Measurements from ENCODE around the gene USH1G.

Gene USH1G

DNA sequence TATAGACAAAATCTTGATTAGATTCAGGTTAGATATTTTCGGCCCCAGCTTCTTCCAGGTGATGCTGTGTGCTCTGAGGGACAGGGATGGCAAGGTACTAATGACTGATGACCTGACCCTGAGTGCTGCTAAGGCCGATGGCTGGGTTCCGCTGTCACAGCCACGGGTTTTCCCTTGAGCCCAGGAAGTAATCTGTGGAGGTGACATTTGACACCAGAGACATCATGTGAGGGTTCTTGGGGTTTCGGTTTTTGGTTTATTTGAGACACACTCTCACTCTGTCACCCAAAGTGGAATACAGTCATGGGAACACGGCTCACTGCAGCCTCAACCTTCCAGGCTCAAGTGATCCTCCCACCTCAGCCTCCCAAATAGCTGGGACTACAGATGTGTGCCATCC lies 22.5 kb upstream of the USH1G start:
- Histone ChIP-seq H3K4me1 (ENCODE audit: low read length) (peaks cover 19% of the 10 kb centered on the region), H3K27ac (ENCODE audit: low read length) (peak overlapping the region; percentile 57), H3K36me3 (replicated peaks; ENCODE audit: low read depth, low read length) (no peaks in the 10 kb centered on the region), H3K27me3 (ENCODE audit: low read depth, low read length) (no peaks in the 10 kb centered on the region), H4K20me1 (ENCODE audit: insufficient read depth, low read length) (no peaks in the 10 kb centered on the region), H3K79me2 (ENCODE audit: low read length) (no peaks in the 10 kb centered on the region), H3K9ac (ENCODE audit: low read length) (peak overlapping the region; percentile 44; the same call in 1 of the 2 replicates), H3K4me2 (ENCODE audit: low read length) (peak overlapping the region; percentile 72), H3K4me3 (ENCODE audit: low read length) (peak overlapping the region; percentile 66), H2AFZ (ENCODE audit: low read depth, low read length) (peak overlapping the region; percentile 66; the same call in 1 of the 2 replicates), H3K9me3 (ENCODE audit: insufficient read depth, low read length) (no peaks in the 10 kb centered on the region)
- no peak for TF ChIP-seq EZH2phosphoT487 (IDR thresholded peaks at IDR 0.05; ENCODE audit: low read depth)
- TF ChIP-seq, protein P1, sequence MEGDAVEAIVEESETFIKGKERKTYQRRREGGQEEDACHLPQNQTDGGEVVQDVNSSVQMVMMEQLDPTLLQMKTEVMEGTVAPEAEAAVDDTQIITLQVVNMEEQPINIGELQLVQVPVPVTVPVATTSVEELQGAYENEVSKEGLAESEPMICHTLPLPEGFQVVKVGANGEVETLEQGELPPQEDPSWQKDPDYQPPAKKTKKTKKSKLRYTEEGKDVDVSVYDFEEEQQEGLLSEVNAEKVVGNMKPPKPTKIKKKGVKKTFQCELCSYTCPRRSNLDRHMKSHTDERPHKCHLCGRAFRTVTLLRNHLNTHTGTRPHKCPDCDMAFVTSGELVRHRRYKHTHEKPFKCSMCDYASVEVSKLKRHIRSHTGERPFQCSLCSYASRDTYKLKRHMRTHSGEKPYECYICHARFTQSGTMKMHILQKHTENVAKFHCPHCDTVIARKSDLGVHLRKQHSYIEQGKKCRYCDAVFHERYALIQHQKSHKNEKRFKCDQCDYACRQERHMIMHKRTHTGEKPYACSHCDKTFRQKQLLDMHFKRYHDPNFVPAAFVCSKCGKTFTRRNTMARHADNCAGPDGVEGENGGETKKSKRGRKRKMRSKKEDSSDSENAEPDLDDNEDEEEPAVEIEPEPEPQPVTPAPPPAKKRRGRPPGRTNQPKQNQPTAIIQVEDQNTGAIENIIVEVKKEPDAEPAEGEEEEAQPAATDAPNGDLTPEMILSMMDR (IDR thresholded peaks at IDR 0.05; ENCODE audit: low read depth, low read length), result no peak

DNA sequence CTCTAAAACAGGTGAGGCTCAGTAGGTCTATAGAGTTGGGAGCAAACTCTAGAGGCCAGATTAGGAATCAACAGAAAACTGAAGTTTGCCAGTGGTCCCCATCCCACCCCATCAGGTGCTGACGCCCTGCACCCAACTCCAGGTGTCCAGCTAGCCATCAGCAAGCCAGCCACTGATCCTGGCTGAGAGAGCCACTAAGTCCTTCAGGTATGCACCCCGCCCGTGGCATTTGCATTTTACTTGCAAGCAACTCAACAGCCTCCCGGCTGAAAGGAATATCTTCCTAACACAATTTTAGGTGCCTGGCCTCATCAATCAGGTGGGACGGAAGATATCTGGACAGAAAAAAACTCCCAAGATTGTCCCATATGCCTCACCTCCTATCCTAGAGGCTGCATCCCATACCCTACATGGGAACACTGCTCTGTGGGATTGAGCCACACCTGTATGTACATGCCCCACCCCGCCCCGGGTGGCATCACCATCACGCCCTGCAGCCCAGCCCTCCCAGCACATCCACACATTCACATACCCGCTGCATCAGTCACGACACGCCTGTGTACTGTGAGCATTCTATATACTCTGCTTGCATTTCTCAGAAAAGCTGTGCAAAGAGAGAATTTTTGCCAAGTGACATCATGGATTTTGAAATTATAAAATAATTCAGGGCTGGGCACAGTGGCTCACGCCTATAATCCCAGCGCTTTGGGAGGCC lies 20.9 kb upstream of the USH1G start:
- Histone ChIP-seq H3K36me3 (replicated peaks; ENCODE audit: low read depth, low read length) (no peaks in the 10 kb centered on the region), H4K20me1 (ENCODE audit: insufficient read depth, low read length) (no peaks in the 10 kb centered on the region), H3K9me3 (ENCODE audit: insufficient read depth, low read length) (no peaks in the 10 kb centered on the region), H3K4me1 (ENCODE audit: low read length) (peaks cover 19% of the 10 kb centered on the region), H3K4me3 (ENCODE audit: low read length) (no peak overlapping the region), H2AFZ (ENCODE audit: low read depth, low read length) (no peak overlapping the region), H3K27ac (ENCODE audit: low read length) (no peak overlapping the region), H3K4me2 (ENCODE audit: low read length) (no peak overlapping the region), H3K79me2 (ENCODE audit: low read length) (no peaks in the 10 kb centered on the region), H3K27me3 (ENCODE audit: low read depth, low read length) (no peaks in the 10 kb centered on the region), H3K9ac (ENCODE audit: low read length) (no peak overlapping the region)
- no peak for TF ChIP-seq EZH2phosphoT487 (IDR thresholded peaks at IDR 0.05; ENCODE audit: low read depth)
- TF ChIP-seq, protein P1 (IDR thresholded peaks at IDR 0.05; ENCODE audit: low read depth, low read length), result no peak

DNA sequence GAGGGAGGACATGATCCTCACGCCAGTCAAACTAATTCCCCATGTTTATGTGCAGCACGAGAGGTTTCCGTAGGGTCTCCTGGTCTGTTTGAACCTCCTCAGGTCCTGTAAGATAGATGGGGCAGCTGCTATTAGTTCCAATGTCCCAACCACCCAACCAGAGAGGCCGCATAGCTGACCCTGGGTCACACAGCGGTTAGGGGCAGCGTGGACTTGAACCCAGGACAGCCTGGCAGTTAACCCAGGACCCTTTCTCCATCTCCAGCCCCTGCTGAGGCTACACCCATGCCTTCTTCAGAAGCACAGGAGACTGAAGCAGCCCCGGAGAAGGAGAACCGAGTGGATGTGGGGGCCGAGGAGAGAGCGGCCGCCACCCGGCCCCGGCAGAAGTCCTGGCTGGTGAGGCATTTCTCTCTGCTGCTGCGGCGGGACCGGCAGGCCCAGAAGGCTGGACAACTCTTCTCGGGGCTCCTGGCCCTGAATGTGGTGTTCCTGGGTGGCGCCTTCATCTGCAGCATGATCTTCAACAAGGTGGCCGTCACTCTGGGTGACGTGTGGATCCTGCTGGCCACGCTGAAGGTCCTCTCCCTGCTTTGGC lies 18.2 kb upstream of the USH1G start:
- no peak for TF ChIP-seq EZH2phosphoT487 (IDR thresholded peaks at IDR 0.05; ENCODE audit: low read depth)
- TF ChIP-seq, protein P1 (IDR thresholded peaks at IDR 0.05; ENCODE audit: low read depth, low read length), result no peak
- H3K36me3 ChIP-seq (replicated peaks; ENCODE audit: low read depth, low read length), result no peaks in the 10 kb centered on the region
- no peak overlapping the region for H3K27ac ChIP-seq (ENCODE audit: low read length)
- H3K9me3 ChIP-seq (ENCODE audit: insufficient read depth, low read length), result no peaks in the 10 kb centered on the region
- no peak overlapping the region for H3K9ac ChIP-seq (ENCODE audit: low read length)
- no peak overlapping the region for H3K4me3 ChIP-seq (ENCODE audit: low read length)
- no peaks in the 10 kb centered on the region for H3K27me3 ChIP-seq (ENCODE audit: low read depth, low read length)
- peaks cover 16% of the 10 kb centered on the region for H3K4me1 ChIP-seq (ENCODE audit: low read length)
- no peaks in the 10 kb centered on the region for H3K79me2 ChIP-seq (ENCODE audit: low read length)
- no peaks in the 10 kb centered on the region for H4K20me1 ChIP-seq (ENCODE audit: insufficient read depth, low read length)
- no peak overlapping the region for H3K4me2 ChIP-seq (ENCODE audit: low read length)
- no peak overlapping the region for H2AFZ ChIP-seq (ENCODE audit: low read depth, low read length)

DNA sequence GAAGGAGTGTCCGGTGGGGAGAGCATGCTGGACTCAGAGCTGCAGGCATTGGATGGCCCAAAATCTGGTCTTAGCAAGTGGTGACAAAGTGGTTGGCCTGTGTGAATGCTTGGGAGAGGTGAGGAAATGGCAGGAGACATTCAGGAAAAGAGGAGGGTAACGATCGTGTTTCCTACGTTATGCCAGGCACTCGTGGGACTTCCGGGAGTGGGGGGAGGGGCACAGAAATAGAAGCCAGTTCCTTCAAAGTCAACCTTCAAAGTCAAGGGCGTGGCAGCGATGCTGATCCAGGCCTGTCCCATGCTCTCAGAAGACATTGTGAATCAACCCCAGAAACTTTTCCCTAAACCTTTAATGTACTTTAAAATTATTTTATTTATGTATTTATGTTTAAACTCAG lies 16.5 kb upstream of the USH1G start:
- H3K9ac ChIP-seq (ENCODE audit: low read length), result no peak overlapping the region
- TF ChIP-seq EZH2phosphoT487 (IDR thresholded peaks at IDR 0.05; ENCODE audit: low read depth), result no peak
- TF ChIP-seq, protein P1 (IDR thresholded peaks at IDR 0.05; ENCODE audit: low read depth, low read length), result no peak
- H3K4me2 ChIP-seq (ENCODE audit: low read length), result no peak overlapping the region
- H3K4me3 ChIP-seq (ENCODE audit: low read length), result no peak overlapping the region
- no peaks in the 10 kb centered on the region for H4K20me1 ChIP-seq (ENCODE audit: insufficient read depth, low read length)
- H3K4me1 ChIP-seq (ENCODE audit: low read length), result no peaks in the 10 kb centered on the region; the same call in 1 of the 2 replicates
- H2AFZ ChIP-seq (ENCODE audit: low read depth, low read length), result no peak overlapping the region
- no peaks in the 10 kb centered on the region for H3K36me3 ChIP-seq (replicated peaks; ENCODE audit: low read depth, low read length)
- no peaks in the 10 kb centered on the region for H3K27me3 ChIP-seq (ENCODE audit: low read depth, low read length)
- no peak overlapping the region for H3K27ac ChIP-seq (ENCODE audit: low read length)
- H3K79me2 ChIP-seq (ENCODE audit: low read length), result no peaks in the 10 kb centered on the region
- H3K9me3 ChIP-seq (ENCODE audit: insufficient read depth, low read length), result no peaks in the 10 kb centered on the region
